HG03378 (cell line): Measurements from ENCODE around the gene AMN1.
A peak's percentile ranks its signal among the peaks of the same experiment; 100 is the strongest.
"Not testable (repeated sequence)": the region's sequence is repeated elsewhere in the genome, so short reads cannot be mapped to it uniquely, and the experiment has no call there.

Experiments used
- ATAC-seq: cut with Tn5 transposase; IDR thresholded peaks from one replicate; pipeline ENCODE4 v1.9.1; 2021; ENCODE audit warnings: mild to moderate bottlenecking, moderate library complexity; ENCODE audit not compliant: unreplicated experiment

Gene AMN1

GRCh38 chr12:31733549-31734432, 5.0 kb upstream of the AMN1 start:
- not testable (repeated sequence) for ATAC-seq

GRCh38 chr12:31732926-31733548, 4.2 kb upstream of the AMN1 start:
- ATAC-seq = no peak

DNA sequence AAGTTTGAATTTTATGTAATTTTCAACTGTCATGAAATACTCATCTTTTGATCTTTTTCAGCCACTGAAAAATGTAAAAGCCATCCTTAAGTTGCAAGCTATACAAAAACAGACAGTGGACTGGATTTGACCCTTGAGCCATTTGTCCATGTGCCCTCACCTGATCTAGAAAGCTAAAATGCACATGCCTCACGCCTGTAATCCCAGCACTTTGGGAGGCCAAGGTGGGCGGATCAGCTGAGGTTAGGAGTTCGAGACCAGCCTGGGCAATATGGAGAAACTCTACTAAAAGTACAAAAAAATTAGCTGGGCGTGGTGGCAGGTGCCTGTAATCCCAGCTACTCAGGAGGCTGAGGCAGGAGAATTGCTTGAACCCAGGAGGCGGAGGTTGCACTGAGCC, 2.4 kb upstream of the AMN1 start:
- not testable (repeated sequence) for ATAC-seq

DNA sequence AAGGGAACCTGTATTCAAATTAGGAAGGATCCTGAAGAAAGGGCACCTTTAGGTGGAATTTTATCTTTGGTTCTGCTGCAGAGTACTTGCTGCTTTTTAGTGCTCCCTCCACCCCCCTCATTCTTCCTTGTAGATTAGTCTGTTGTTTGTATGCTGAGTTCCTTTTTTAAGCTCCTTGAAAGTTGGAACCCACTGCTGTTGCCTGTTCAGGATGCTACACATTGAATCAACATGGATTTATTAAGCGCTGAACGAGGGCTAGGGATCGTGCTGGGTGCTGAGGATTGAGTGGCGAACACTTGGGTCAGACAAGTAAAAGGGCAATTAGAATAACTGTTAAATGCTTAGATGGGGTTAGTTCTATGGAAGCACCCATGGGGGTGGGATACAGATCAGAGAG, 884 bp upstream of the AMN1 start:
- ATAC-seq = no peak

GRCh38 chr12:31728289-31728916, 418 bp downstream of the AMN1 start:
- no peak for ATAC-seq

DNA sequence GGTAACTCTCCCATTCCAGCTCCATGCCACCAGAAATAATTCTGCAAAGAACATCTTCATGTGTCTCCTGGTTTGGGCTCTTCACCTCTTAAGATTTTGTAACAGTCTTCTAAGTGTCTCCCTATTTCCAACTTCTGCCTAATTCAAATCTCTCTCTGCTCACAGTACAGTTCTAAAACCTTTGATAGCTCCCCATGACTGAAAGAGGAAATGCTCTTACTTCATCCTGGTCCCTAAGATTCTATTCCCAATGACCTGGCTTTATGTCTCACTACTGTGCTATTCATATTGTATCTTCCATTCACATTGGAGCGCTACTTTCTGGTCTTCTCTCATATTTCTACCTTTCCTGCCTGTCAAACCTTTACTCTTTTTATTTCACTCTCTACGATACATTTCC, 1.6 kb downstream of the AMN1 start:
- ATAC-seq = no peak

- no peak for ATAC-seq
Observed at GRCh38 chr12:31726575-31726974, 2.2 kb downstream of the AMN1 start.

- ATAC-seq = no peak
Observed at GRCh38 chr12:31724557-31724956, 4.3 kb downstream of the AMN1 start.

GRCh38 chr12:31722580-31722979, 6.2 kb downstream of the AMN1 start:
- no peak for ATAC-seq

DNA sequence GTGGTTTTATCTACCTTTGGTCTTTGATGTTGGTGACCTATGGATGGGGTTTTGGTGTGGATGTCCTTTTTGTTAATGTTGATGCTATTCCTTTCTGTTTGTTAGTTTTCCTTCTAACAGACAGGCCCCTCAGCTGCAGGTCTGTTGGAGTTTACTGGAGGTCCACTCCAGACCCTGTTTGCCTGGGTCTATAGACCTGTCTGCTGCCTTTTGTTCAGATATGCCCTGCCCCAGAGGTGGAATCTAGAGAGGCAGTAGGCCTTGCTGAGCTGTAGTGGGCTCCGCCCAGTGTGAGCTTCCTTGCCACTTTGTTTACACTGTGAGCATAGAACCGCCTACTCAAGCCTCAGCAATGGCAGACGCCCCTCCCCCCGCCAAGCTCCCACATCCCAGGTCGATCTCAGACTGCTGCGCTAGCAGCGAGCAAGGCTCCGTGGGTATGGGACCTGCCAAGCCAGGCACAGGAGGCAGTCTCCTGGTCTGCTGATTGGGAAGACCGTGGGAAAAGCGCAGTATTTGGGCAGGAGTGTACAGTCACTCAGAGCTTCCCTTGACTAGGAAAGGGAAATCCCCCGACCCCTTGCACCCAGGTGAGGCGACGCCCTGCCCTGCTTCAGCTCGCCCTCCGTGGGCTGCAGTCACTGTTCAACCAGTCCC, 10.2 kb downstream of the AMN1 start:
- not testable (repeated sequence) for ATAC-seq

DNA sequence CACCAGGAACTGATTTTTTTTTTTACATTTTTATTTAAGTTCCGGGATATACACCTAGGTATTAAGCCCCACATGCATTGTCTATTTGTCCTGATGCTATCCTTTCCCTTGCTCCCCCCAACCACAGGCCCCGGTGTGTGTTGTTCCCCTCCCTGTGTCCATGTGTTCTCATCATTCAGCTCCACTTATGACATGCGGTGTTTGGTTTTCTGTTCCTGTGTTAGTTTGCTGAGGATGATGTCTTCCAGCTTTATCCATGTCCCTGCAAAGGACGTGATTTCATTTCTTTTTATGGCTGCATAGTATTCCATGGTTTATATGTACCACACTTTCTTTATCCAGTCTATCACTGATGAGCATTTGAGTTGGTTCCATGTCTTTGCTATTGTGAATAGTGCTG, 11.8 kb downstream of the AMN1 start:
- ATAC-seq = not testable (repeated sequence)

DNA sequence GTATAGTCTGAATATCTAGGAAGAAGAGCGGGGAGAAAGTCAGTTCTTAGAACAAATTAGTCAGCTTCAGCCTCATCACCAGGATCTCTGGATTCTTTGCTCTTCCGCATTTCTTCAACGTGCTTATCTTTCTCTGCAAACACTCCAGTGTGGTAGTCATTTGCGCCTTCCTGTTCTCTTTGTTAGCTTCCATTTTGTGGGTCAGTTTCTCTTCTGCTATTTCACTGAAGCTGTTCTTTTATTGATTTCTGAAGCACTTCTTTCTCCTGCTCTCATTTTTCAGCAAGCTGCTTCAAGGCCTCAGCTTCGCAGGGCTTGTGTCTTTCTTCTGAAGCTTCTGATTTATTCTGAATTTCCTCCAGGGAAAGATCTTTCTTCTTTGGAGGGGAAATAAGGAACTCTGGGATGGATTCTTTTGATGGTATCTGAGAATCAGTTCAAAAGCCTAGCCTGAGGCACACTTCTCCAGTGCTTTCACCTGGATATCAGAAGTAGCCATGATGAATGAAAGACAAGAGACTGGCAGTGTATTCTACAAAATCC, 13.5 kb downstream of the AMN1 start:
- ATAC-seq = peak; percentile 89

DNA sequence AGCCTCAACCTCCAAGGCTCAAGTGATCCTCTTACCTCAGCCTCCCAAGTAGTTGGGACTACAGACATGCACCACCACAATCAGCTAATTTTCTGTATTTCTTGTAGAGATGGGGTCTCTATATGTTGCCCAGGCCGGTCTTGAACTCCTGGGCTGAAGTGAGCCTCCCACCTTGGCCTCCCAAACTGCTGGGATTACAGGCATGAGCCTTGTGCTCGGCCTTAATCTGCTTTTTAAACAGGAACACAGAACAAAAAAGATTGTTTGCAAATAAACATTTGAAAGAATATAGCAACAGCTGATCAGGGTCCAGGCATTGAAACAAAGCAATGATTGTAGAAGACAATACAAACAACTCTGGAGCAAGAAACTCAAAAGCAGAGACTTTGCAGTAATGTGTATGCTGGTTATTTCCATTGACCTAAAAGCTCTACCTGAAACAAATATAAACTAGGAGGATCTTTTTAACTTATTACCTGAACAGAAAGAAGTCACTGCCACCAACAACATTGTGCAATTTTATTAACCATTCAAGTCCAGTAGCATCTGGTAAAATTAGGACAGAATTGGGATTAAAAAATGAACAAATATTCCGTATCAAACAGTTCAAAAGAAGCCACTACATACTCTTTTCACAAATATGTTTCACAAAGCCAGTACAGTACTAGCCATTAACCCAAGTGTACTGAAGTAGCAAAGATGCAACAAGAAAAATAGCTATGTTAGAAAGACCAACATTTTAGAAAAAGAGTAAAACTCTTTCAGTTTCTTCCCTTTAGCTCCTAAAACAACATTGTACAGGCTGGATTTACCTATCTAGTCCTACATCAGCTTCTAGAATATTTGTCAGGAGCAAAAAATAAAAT, 14.2 kb downstream of the AMN1 start:
- no peak for ATAC-seq

- no peak for ATAC-seq
Observed at GRCh38 chr12:31712877-31713276, 15.9 kb downstream of the AMN1 start.

DNA sequence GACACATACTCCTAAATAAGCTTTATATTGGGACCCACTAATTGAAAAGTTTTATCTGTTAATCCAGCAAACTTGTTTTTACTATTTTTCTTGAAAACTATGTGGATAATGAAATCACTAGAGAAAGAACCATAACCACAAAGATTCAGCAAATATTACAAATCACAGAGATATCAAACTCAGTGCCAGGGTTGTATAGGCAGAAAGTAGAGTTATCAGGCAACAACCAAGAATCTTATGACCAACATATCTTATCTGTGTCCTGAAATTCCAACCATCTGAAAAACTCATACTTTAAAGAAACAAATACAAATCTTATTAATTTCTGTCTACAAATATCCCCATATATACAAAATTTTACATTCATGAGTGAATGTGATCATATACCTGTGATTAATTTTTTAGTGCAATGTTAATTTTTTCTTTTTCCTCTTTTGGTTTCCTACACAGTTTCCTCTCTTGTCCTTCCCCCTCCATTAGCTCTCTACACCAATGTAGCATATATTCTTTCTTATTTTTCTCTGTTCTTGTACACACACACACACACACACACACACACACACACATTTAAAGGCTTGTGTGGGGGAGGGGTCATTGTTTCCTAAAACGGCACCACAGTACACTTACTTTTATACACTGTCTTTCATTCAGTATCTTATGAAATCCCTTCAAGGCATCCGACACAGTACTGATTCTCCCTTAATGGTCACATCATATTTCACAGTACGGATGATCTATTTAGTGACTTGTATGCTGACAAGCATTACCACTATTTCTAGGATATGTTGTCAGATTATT, 18.6 kb downstream of the AMN1 start:
- ATAC-seq = no peak

GRCh38 chr12:31708118-31708517, 20.7 kb downstream of the AMN1 start:
- ATAC-seq = not testable (repeated sequence)

- no peak for ATAC-seq
Observed at GRCh38 chr12:31705621-31706020, 23.2 kb downstream of the AMN1 start.

- ATAC-seq = no peak
Observed at GRCh38 chr12:31702047-31702446, 26.8 kb downstream of the AMN1 start.

GRCh38 chr12:31689921-31690320, 38.9 kb downstream of the AMN1 start:
- not testable (repeated sequence) for ATAC-seq
